SIG-M5 treated with dmso at 0.1 percent for 504 hours (cell line): ENCODE results near the gene PEX13.
"Not testable (repeated sequence)": the region's sequence is repeated elsewhere in the genome, so short reads cannot be mapped to it uniquely, and the experiment has no call there.

ENCODE experiments used
- DNase-seq: peaks from one replicate; lab custom pipeline; 2025; ENCODE audit not compliant: unreplicated experiment; lab: John Stamatoyannopoulos, UW

PEX13 gene

DNA sequence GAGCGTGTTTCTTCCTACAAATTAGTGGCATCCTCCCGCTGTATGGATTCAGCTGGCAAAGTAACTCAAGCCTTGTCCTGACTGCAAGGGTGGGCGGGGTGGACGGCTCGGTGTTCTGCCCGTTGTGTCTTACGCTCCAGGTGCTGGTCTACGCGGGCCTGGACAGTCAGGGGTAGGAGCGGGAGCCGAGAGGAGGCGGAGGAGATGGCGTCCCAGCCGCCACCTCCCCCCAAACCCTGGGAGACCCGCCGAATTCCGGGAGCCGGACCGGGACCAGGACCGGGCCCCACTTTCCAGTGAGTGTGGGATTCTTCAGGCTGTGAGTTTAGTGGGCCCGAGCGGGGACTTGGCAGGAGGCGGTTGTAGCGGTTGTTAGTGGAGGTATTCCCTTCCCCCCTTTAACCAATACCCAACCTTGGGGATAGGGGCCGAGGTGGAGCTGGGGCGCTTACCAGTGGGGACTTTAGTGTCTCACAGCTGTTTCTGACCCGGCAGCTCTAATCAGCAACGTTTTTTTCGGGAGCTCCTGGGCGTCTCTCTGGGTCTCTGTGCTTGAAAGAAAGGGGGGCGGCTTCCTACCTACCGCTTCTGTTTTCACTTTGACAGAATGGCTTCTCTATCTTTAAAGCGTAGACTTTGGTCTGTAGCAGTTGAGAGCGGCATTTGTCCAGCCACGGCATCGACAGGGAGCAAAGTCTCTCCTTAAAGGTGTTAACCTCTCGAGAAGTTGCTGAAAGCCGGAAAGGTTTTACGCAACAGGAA is at the start of gene PEX13, which contains the start of gene PUS10:
PEX13 (plus strand) TSS at position 165 of the 762 bp plus-strand sequence; CDS start at position 205, 40 bp downstream.
PUS10 (minus strand) TSS at position 700 of the 762 bp plus-strand sequence. CDS start 6,365 bp downstream, outside the sequence.
- DNase-seq: peak; percentile 86

DNA sequence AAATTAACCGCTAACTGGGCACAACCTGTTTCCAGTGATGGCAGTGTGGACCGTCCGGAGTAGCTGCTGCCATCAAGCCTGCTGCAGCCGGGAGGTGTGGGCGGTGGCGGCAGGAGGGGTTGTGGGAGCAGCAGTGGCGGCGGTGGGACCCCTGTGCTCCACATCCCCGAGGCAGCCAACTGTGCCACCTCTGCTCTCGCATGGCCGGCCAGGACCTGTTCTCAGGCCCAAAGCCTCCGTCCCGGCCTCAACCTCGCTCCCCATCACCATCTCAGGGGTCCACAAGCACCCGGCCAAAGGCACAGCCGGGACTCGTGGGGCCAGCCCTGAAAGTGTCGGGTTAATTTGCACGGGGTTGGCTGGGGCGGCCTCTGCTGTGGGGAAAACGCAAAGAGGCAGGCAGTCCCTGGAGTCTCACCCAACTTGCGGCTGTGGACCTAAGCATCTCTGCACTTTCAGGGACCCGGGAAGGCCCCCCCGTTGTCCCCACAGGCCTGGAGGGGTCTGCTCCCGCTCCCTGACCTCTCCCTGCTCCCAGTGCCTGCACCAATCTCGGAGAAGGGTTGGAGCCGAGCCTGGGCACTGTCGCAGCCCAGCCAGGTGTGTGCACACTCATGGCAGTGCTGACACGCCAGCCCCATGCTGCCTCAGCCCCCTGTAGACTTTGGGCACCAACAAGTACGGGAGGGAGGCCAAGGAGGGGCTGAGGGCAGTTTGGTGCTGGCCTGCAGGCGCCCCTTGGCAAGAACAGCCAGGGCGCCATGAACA is 44.4 kb upstream of the PEX13 start:
- no peak for DNase-seq

DNA sequence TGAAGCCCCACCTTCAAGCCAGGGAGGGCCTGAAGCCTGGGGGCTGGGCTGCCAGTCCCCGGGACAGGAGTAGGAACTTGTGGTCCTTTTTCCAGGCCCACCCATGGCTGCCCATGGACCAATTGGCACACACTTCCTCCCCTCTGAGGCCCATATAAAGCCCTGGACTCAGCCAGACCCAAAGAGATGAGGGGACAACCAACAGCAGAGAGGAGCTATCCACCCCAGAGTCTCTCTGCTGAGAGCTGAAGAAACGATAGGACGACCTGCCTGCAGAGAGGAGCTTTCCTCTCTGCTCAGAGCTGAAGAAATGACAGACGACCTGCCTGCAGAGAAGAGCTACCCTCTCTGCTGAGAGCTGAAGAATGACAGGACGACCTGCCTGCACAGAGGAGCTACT is 43.8 kb upstream of the PEX13 start:
- DNase-seq: no peak

DNA sequence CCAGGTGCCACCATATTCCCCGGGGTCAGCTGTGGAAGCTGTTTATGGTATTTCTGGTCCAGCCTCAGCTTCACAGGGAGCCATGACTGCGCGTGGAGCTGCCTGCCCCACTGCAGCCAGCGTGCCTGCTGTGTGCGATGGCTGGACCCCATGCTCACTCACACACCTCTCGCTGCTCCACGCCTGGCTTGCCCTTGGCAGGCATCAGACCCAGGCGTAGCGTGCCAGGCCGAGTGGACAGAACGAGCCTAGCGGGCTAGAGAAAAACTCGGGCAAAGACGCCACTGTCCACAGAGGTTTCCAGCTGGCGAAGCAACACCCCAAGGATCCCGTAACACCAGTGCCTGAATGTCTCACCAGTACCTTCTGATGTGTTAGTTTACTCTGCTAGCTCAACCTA is 42.9 kb upstream of the PEX13 start:
- no peak for DNase-seq

DNA sequence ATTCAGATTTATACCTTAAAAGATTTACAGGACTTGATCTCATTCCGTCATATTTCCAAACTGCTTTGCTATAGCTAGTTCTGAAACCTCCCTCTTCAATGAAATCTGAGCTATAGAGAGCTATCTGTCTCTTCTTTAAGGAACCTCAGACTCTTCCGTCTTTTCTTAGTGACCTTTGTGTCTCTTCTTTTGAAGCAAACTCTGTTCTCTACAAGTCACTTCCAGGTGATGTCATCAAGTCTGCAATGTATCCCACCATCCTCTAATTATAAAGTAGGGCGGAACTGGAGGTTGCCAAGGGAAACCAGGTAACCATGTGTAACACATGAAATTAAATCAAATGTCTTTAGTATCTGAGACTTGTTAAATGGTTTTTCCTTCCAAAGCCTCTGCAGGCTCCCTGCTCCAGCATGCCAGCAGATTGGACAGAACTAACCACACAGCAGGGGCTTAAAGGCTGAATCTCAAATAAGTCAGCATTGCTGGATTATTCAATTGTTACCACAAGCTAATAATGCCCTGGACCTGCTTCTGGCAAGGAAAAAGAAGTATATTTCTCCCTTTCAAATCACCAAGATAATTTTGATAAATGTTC is 41.2 kb upstream of the PEX13 start:
- DNase-seq: no peak

DNA sequence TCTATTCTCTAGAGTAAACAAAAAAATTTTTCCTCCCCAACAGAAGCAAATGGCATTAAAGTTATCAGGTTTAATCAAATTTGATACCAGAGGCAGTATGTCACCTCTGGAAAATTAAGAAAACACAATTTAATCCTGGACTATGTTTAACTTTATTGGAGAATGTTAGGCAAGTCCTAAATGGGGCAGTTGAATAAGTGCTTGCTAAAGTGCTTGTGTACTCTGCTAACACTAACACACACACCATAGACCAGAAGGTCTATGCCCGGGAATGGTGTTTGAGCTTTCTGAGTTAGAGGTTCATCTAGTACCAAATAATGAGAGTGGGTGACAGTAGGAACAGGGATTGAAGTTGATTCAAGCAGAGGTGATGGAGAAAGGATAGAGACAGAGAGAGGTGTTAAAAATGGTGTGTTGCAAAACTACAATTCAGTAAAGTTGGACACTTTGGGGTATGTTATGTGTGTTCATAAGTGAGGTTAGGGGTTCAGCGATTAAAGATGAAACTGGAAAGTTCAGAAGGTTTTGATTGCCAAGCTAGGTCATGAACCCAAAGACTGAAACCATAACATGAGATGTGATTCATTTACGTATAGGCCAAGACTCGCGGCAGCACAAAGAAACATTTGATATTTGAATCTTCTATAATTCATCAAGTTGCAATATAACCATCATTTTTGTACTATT is 40.5 kb upstream of the PEX13 start:
- DNase-seq: no peak

- DNase-seq: no peak
Measured at GRCh38 chr2:60977562-60977895, 40.0 kb upstream of the PEX13 start.

- DNase-seq: peak; percentile 77
Measured at GRCh38 chr2:60979231-60979630, 38.3 kb upstream of the PEX13 start.

- no peak for DNase-seq
Measured at GRCh38 chr2:60980071-60980815, 37.3 kb upstream of the PEX13 start.

- DNase-seq: not testable (repeated sequence)
Measured at GRCh38 chr2:60982066-60982465, 35.5 kb upstream of the PEX13 start.

DNA sequence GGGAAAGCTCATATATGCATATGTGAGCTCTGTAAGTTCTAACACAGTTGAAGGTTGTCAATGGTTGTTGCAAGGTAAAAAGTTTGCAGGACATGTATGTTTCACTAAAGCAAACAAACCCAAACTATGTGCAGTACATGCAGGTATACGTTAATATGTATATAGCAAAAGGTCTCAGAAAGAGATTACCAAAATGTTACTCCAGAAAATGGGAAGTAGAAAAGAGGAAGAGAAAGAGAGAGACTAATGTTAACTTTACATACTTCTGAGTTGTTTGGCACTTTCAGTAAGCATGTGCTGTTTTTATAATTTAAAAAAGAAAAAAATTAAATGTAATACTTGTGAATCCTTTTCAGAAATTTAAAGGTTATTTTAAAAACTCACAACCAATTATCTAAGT is 32.8 kb upstream of the PEX13 start:
- peak; percentile 70 for DNase-seq

- no peak for DNase-seq
Measured at GRCh38 chr2:60987041-60987440, 30.5 kb upstream of the PEX13 start.

GRCh38 chr2:60987656-60988055 is 29.9 kb upstream of the PEX13 start:
- DNase-seq: not testable (repeated sequence)

- no peak for DNase-seq
Measured at GRCh38 chr2:60989259-60989658, 28.3 kb upstream of the PEX13 start.

- DNase-seq: no peak
Measured at GRCh38 chr2:60991644-60992043, 25.9 kb upstream of the PEX13 start.

DNA sequence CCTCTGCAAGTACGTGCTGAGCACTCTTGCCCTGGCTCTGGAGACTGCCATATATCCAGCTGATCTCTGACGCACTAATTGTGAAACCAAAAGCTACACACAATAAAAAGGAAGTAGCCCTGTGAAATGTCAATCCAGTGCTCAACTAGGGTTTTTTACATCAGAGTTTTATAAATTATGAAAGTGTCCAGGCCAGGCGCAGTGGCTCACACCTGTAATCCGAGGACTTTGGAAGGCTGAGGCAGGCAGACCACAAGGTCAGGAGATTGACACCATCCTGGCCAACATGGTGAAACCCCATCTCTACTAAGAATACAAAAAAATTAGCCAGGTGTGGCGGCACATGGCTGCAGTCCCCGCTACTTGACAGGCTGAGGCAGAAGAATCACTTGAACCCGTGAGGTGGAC is 24.5 kb upstream of the PEX13 start:
- peak; percentile 89 for DNase-seq

- no peak for DNase-seq
Measured at GRCh38 chr2:60994131-60994530, 23.4 kb upstream of the PEX13 start.

GRCh38 chr2:60998628-60999545 is 18.6 kb upstream of the PEX13 start:
- DNase-seq: peak; percentile 72

- DNase-seq: no peak
Measured at GRCh38 chr2:61005736-61006135, 11.8 kb upstream of the PEX13 start.
